Stimulated activated naive CD4-positive, alpha-beta T cell (primary cell): ENCODE measurements around the gene ANKRD40.
"Not testable (repeated sequence)": the region's sequence is repeated elsewhere in the genome, so short reads cannot be mapped to it uniquely, and the experiment has no call there.

Experiments
- DNase-seq, 6 experiments: peaks; one replicate each; lab custom pipeline; 2025; lab: John Stamatoyannopoulos, UW

ANKRD40 gene

GRCh38 chr17:50710650-50711049 lies 2.9 kb upstream of the ANKRD40 start:
- DNase-seq, result no peak

GRCh38 chr17:50710025-50710424 lies 2.3 kb upstream of the ANKRD40 start:
- no peak for DNase-seq

GRCh38 chr17:50709053-50709452 lies 1.3 kb upstream of the ANKRD40 start:
- DNase-seq, result not testable (repeated sequence)

- DNase-seq, result peak in 1 of 6 experiments; percentile 35
Measured at GRCh38 chr17:50708050-50709000, 611 bp upstream of the ANKRD40 start.

GRCh38 chr17:50703162-50703561 lies 4.6 kb downstream of the ANKRD40 start:
- no peak for DNase-seq

- DNase-seq, result no peak
Measured at GRCh38 chr17:50699410-50699809, 8.3 kb downstream of the ANKRD40 start.

GRCh38 chr17:50697663-50698272 lies 9.9 kb downstream of the ANKRD40 start:
- DNase-seq, result no peak

- DNase-seq, result no peak
Measured at GRCh38 chr17:50697062-50697461, 10.7 kb downstream of the ANKRD40 start.

- DNase-seq, result no peak
Measured at GRCh38 chr17:50696365-50696879, 11.3 kb downstream of the ANKRD40 start.

- DNase-seq, result no peak
Measured at GRCh38 chr17:50693036-50693682, 14.6 kb downstream of the ANKRD40 start.

GRCh38 chr17:50692448-50693035 lies 15.2 kb downstream of the ANKRD40 start:
- DNase-seq, result no peak

- DNase-seq, result no peak
Measured at GRCh38 chr17:50691550-50692447, 15.9 kb downstream of the ANKRD40 start.

GRCh38 chr17:50690887-50691549 lies 16.7 kb downstream of the ANKRD40 start:
- DNase-seq, result no peak

- no peak for DNase-seq
Measured at GRCh38 chr17:50689956-50690886, 17.5 kb downstream of the ANKRD40 start.

- DNase-seq, result no peak
Measured at GRCh38 chr17:50689251-50689650, 18.5 kb downstream of the ANKRD40 start.

- DNase-seq, result no peak
Measured at GRCh38 chr17:50688245-50688644, 19.5 kb downstream of the ANKRD40 start.

- no peak for DNase-seq
Measured at GRCh38 chr17:50687200-50688066, 20.3 kb downstream of the ANKRD40 start.

- no peak for DNase-seq
Measured at GRCh38 chr17:50686494-50687199, 21.1 kb downstream of the ANKRD40 start.
